ENCODE data around the gene NKX6-2. TPM values are rescaled to one million over a fixed set of nuclear protein-coding genes. Genes with fewer than 3 reads are reported as not detected.

Gene NKX6-2
- total and polyA plus RNA-seq, 2 experiments from 2014 or later, result 0.03 to 5.0 TPM

DNA sequence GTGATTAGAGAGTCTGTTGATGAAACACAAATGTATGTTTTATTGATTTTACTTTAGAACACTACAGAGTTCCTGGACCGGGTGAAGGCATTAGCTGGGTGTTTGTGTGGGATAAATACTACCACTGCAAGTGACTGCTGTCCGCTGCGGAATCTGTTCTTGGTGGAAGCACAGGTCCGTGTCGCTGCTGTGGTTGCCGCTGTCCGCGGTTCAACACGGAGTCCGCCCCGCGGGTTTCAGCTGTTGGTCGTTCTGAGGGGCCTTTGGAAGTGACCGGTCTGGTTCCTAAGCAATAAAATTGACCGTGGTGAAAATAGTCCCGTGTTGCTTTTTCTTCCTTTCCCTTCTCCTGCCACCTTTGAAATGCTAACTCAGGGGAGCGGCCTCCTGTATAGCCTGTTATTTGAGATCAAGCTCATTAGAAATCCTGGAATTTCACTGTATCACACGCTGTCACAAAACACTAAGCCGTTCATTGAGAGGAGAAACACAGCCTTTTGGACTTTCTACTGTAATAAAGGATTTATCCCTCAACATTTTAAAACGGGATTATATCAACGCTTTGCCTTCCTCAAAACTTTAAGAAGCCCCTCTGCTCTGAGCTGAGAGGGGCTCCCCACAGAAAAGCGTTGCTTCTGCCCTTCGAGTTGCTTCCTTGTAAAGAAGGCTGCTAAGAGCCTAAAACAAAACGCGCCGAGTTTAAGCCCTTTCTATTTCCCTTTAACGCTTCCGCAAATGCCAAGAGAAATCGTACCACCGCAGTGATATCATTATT lies 2.6 kb downstream of the NKX6-2 start:
- Histone ChIP-seq H3K9me2 (replicated peaks; ENCODE audit: insufficient read depth) (no peaks in the 10 kb centered on the region), H4K20me1 (ENCODE audit: insufficient read depth, poor library complexity, severe bottlenecking) (peaks cover 7% of the 10 kb centered on the region), H3K9me3 (ENCODE audit: low read depth) (no peaks in the 10 kb centered on the region), H3K27ac (no peak overlapping the region), H3K27me3 (peaks cover 50% of the 10 kb centered on the region), H3K4me1 (ENCODE audit: insufficient read depth) (peaks cover 26% of the 10 kb centered on the region), H3K4me2 (no peak overlapping the region), H3K36me3 (replicated peaks; ENCODE audit: insufficient read depth, low read depth) (no peaks in the 10 kb centered on the region), H2AFZ (no peak overlapping the region), H3K79me2 (no peaks in the 10 kb centered on the region), H3K4me3 (no peak overlapping the region)
- WGBS (ENCODE audit: low lambda C conversion rate, missing lambda C conversion rate), result 62% methylated on average over 30 of the region's 30 CpGs
- no peak for TF ChIP-seq EZH2phosphoT487 (IDR thresholded peaks at IDR 0.05; ENCODE audit: low read depth, severe bottlenecking, unreplicated experiment)
- TF ChIP-seq, protein P1, sequence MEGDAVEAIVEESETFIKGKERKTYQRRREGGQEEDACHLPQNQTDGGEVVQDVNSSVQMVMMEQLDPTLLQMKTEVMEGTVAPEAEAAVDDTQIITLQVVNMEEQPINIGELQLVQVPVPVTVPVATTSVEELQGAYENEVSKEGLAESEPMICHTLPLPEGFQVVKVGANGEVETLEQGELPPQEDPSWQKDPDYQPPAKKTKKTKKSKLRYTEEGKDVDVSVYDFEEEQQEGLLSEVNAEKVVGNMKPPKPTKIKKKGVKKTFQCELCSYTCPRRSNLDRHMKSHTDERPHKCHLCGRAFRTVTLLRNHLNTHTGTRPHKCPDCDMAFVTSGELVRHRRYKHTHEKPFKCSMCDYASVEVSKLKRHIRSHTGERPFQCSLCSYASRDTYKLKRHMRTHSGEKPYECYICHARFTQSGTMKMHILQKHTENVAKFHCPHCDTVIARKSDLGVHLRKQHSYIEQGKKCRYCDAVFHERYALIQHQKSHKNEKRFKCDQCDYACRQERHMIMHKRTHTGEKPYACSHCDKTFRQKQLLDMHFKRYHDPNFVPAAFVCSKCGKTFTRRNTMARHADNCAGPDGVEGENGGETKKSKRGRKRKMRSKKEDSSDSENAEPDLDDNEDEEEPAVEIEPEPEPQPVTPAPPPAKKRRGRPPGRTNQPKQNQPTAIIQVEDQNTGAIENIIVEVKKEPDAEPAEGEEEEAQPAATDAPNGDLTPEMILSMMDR (IDR thresholded peaks at IDR 0.05; ENCODE audit: poor library complexity), result no peak
- no peak for TF ChIP-seq EZH2 (IDR thresholded peaks at IDR 0.05; ENCODE audit: borderline replicate concordance)
- no peak for DNase-seq (ENCODE audit: low spot score)

DNA sequence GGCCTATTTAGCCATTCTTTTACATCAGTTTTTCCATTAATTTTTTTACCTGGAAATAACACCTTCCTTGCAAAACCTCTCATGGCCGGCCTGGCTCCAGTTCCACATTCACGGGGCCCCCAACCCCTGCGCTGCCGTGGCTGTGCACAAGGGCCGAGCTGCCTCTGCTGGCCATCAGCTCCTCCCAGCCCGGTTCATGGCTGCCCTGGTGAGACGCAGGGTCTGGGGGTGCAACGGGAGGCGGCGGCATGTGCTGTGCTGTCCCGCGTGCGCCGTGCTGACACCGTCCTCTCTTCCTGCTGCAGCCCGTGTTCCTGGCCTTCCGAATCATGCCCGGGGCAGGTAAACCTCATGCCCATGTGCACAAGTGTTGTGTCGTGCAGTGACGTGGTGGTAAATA lies 4.4 kb downstream of the NKX6-2 start:
- no peak for TF ChIP-seq EZH2 (IDR thresholded peaks at IDR 0.05; ENCODE audit: borderline replicate concordance)
- TF ChIP-seq, protein P1 (IDR thresholded peaks at IDR 0.05; ENCODE audit: poor library complexity), result no peak
- TF ChIP-seq EZH2phosphoT487 (IDR thresholded peaks at IDR 0.05; ENCODE audit: low read depth, severe bottlenecking, unreplicated experiment), result no peak
- Histone ChIP-seq H3K4me3 (no peak overlapping the region), H4K20me1 (ENCODE audit: insufficient read depth, poor library complexity, severe bottlenecking) (peaks cover 7% of the 10 kb centered on the region), H3K9me2 (replicated peaks; ENCODE audit: insufficient read depth) (no peaks in the 10 kb centered on the region), H3K9me3 (ENCODE audit: low read depth) (no peaks in the 10 kb centered on the region), H3K36me3 (replicated peaks; ENCODE audit: insufficient read depth, low read depth) (no peaks in the 10 kb centered on the region), H3K4me1 (ENCODE audit: insufficient read depth) (peaks cover 10% of the 10 kb centered on the region), H3K27me3 (peaks cover 35% of the 10 kb centered on the region), H3K4me2 (no peak overlapping the region), H3K79me2 (no peaks in the 10 kb centered on the region), H3K27ac (no peak overlapping the region), H2AFZ (no peak overlapping the region)
- WGBS (ENCODE audit: low lambda C conversion rate, missing lambda C conversion rate), result 96% methylated on average over 20 of the region's 20 CpGs
- DNase-seq (ENCODE audit: low spot score), result no peak

DNA sequence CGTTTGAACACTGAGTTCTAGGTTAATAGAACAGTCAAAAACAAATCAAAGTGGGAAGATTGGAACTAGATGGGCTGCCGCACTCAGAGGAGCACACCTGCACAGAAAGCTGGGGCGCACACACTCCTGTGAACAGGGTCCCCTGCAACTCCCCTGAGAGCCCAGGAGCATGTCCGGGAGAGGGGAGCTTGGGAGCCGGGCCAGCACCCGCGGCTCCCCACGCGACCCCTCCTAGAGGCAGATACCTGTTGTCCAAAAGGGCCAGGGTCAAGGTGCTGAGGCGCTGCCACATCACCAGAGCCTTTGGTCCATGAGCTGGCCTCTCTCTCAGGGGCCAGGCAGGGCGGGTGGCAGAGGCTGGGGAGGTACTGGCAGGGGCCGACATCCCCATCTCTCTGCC lies 5.6 kb downstream of the NKX6-2 start:
- 92% methylated on average over 12 of the region's 12 CpGs for WGBS (ENCODE audit: low lambda C conversion rate, missing lambda C conversion rate)
- H3K27ac ChIP-seq, result no peak overlapping the region
- no peaks in the 10 kb centered on the region for H3K9me2 ChIP-seq (replicated peaks; ENCODE audit: insufficient read depth)
- H2AFZ ChIP-seq, result no peak overlapping the region
- peaks cover 10% of the 10 kb centered on the region for H3K4me1 ChIP-seq (ENCODE audit: insufficient read depth)
- peaks cover 31% of the 10 kb centered on the region for H3K27me3 ChIP-seq
- no peak overlapping the region for H3K4me3 ChIP-seq
- H3K9me3 ChIP-seq (ENCODE audit: low read depth), result no peaks in the 10 kb centered on the region
- H3K36me3 ChIP-seq (replicated peaks; ENCODE audit: insufficient read depth, low read depth), result no peaks in the 10 kb centered on the region
- no peak for TF ChIP-seq EZH2 (IDR thresholded peaks at IDR 0.05; ENCODE audit: borderline replicate concordance)
- TF ChIP-seq EZH2phosphoT487 (IDR thresholded peaks at IDR 0.05; ENCODE audit: low read depth, severe bottlenecking, unreplicated experiment), result no peak
- TF ChIP-seq, protein P1 (IDR thresholded peaks at IDR 0.05; ENCODE audit: poor library complexity), result no peak
- H3K4me2 ChIP-seq, result no peak overlapping the region
- DNase-seq (ENCODE audit: low spot score), result no peak
- H3K79me2 ChIP-seq, result no peaks in the 10 kb centered on the region
- peaks cover 3% of the 10 kb centered on the region for H4K20me1 ChIP-seq (ENCODE audit: insufficient read depth, poor library complexity, severe bottlenecking)
